ENCODE data around the gene TET2. TPM values are rescaled to one million over a fixed set of nuclear protein-coding genes. Genes with fewer than 3 reads are reported as not detected.

Gene TET2
- total RNA-seq, 1 donor from 2014 or later, result 51.2 TPM

GRCh38 chr4:105282489-105282888 is 135.8 kb downstream of the TET2 start:
- intact Hi-C loops (cut with micrococcal nuclease), result no loop called here
- ATAC-seq (ENCODE audit: low read depth) (no peak), DNase-seq (no peak)
- no peaks in the 10 kb centered on the region for H3K4me1 Mint-ChIP-seq
- POLR2A ChIA-PET, result no interaction called here
- H3K27ac Mint-ChIP-seq, result no peak overlapping the region
- TF ChIP-seq CTCF (IDR thresholded peaks at IDR 0.05), result no peak
- CTCF ChIA-PET, result no interaction called here
- peaks cover 10% of the 10 kb centered on the region for H3K9me3 Mint-ChIP-seq
- no peaks in the 10 kb centered on the region for H3K27me3 Mint-ChIP-seq
- no peak overlapping the region for H3K4me3 Mint-ChIP-seq
- H3K36me3 Mint-ChIP-seq (ENCODE audit: low read depth), result no peaks in the 10 kb centered on the region

GRCh38 chr4:105283501-105283900 is 136.8 kb downstream of the TET2 start:
- H3K9me3 Mint-ChIP-seq, result peaks cover 15% of the 10 kb centered on the region
- no peaks in the 10 kb centered on the region for H3K36me3 Mint-ChIP-seq (ENCODE audit: low read depth)
- H3K4me1 Mint-ChIP-seq, result no peaks in the 10 kb centered on the region
- ATAC-seq (ENCODE audit: low read depth) (no peak), DNase-seq (no peak)
- ChIA-PET CTCF (no interaction called here), POLR2A (no interaction called here)
- no peak for TF ChIP-seq CTCF (IDR thresholded peaks at IDR 0.05)
- no peaks in the 10 kb centered on the region for H3K27me3 Mint-ChIP-seq
- H3K27ac Mint-ChIP-seq, result no peak overlapping the region
- intact Hi-C loops (cut with micrococcal nuclease), result no loop called here
- H3K4me3 Mint-ChIP-seq, result no peak overlapping the region

GRCh38 chr4:105288121-105288520 is 141.4 kb downstream of the TET2 start:
- CTCF ChIA-PET, result no interaction called here
- intact Hi-C loops (cut with micrococcal nuclease), result no loop called here
- TF ChIP-seq CTCF (IDR thresholded peaks at IDR 0.05), result no peak
- no peaks in the 10 kb centered on the region for H3K27me3 Mint-ChIP-seq
- H3K9me3 Mint-ChIP-seq, result peaks cover 20% of the 10 kb centered on the region
- ATAC-seq (ENCODE audit: low read depth), result no peak
- no peak overlapping the region for H3K4me3 Mint-ChIP-seq
- POLR2A ChIA-PET, result no interaction called here
- H3K36me3 Mint-ChIP-seq (ENCODE audit: low read depth), result no peaks in the 10 kb centered on the region
- DNase-seq, result no peak
- H3K4me1 Mint-ChIP-seq, result no peaks in the 10 kb centered on the region
- H3K27ac Mint-ChIP-seq, result no peak overlapping the region

- peaks cover 13% of the 10 kb centered on the region for H3K9me3 Mint-ChIP-seq
- no peak overlapping the region for H3K4me3 Mint-ChIP-seq
- H3K36me3 Mint-ChIP-seq (ENCODE audit: low read depth), result no peaks in the 10 kb centered on the region
- H3K27ac Mint-ChIP-seq, result no peak overlapping the region
- ChIA-PET POLR2A (no interaction called here), CTCF (no interaction called here)
- peaks cover 1% of the 10 kb centered on the region for H3K4me1 Mint-ChIP-seq
- no peak for TF ChIP-seq CTCF (IDR thresholded peaks at IDR 0.05)
- H3K27me3 Mint-ChIP-seq, result no peaks in the 10 kb centered on the region
- intact Hi-C loops (cut with micrococcal nuclease), result no loop called here
- ATAC-seq (ENCODE audit: low read depth) (no peak), DNase-seq (no peak)
Measured at GRCh38 chr4:105291925-105292324, 145.2 kb downstream of the TET2 start.

- Mint-ChIP-seq H3K27me3 (no peaks in the 10 kb centered on the region), H3K4me3 (no peak overlapping the region), H3K4me1 (peaks cover 1% of the 10 kb centered on the region), H3K27ac (no peak overlapping the region), H3K9me3 (peaks cover 9% of the 10 kb centered on the region), H3K36me3 (ENCODE audit: low read depth) (no peaks in the 10 kb centered on the region)
- POLR2A ChIA-PET, result no interaction called here
- no peak for TF ChIP-seq CTCF (IDR thresholded peaks at IDR 0.05)
- DNase-seq, result no peak
- ATAC-seq (ENCODE audit: low read depth), result no peak
- CTCF ChIA-PET, result no interaction called here
- intact Hi-C loops (cut with micrococcal nuclease), result no loop called here
Measured at GRCh38 chr4:105293360-105293759, 146.7 kb downstream of the TET2 start.

All from activated B cell treated with CpG ODN at 0.5 μM for 24 hours (primary cell).